Liver (tissue), 9 donors: ENCODE data around the gene FAM217A. TPM values are rescaled to one million over a fixed set of nuclear protein-coding genes. Genes with fewer than 3 reads are reported as not detected.

ENCODE experiments used
- DNase-seq: peaks from one replicate; pipeline ENCODE4 v3.0.0-alpha.2; 2017; ENCODE audit warnings: low spot score
- H3K27ac ChIP-seq, 2 donors: one replicate each; pipeline ENCODE4 v1.7.0; 2013; ENCODE audit warnings: inconsistent platforms in 2 of 2, low read length in 2 of 2, control low read depth in 1 of 2, low read depth in 1 of 2, mild to moderate bottlenecking in 1 of 2
- H3K27me3 ChIP-seq, 4 donors: one replicate each; pipeline versions ENCODE4 v1.6.1 to v1.7.0; 2013; ENCODE audit warnings: low read length in 3 of 4, inconsistent platforms in 1 of 4, mild to moderate bottlenecking in 1 of 4, moderate library complexity in 1 of 4; ENCODE audit not compliant: control insufficient read depth in 4 of 4, insufficient read depth in 4 of 4
- H3K36me3 ChIP-seq, 4 donors: one replicate each; pipeline versions ENCODE4 v1.6.1 to v1.7.0; 2013; ENCODE audit warnings: low read length in 3 of 4, mild to moderate bottlenecking in 3 of 4, low read depth in 1 of 4, moderate library complexity in 1 of 4; ENCODE audit not compliant: control insufficient read depth in 4 of 4, insufficient read depth in 3 of 4
- H3K4me1 ChIP-seq, 4 donors: one replicate each; pipeline versions ENCODE4 v1.6.1 to v1.7.0; 2013; ENCODE audit warnings: low read length in 3 of 4, mild to moderate bottlenecking in 3 of 4, moderate library complexity in 1 of 4; ENCODE audit not compliant: control insufficient read depth in 4 of 4, insufficient read depth in 4 of 4
- H3K4me3 ChIP-seq, 3 donors: one replicate each; pipeline versions ENCODE4 v1.6.1 to v1.7.0; 2013; ENCODE audit warnings: low read length in 3 of 3, control low read depth in 1 of 3, low read depth in 1 of 3, mild to moderate bottlenecking in 1 of 3
- H3K9ac ChIP-seq, 2 donors: one replicate each; pipeline ENCODE4 v1.7.0; 2013; ENCODE audit warnings: low read length in 2 of 2, mild to moderate bottlenecking in 2 of 2, moderate library complexity in 2 of 2, control low read depth in 1 of 2, low read depth in 1 of 2
- H3K9me3 ChIP-seq, 4 donors: one replicate each; pipeline versions ENCODE4 v1.6.1 to v1.7.0; 2013; ENCODE audit warnings: low read length in 3 of 4; ENCODE audit not compliant: control insufficient read depth in 4 of 4
- EGR1 ChIP-seq, 2 donors: IDR thresholded peaks; 2 replicates each; pipeline ENCODE4 v1.6.1; 2016 to 2018; ENCODE audit warnings: antibody characterized with exemption in 2 of 2, low read depth in 2 of 2
- FOXA1 ChIP-seq: IDR thresholded peaks from 2 replicates; pipeline ENCODE4 v1.6.1; 2016; ENCODE audit warnings: antibody characterized with exemption
- FOXA2 ChIP-seq: IDR thresholded peaks from 2 replicates; pipeline ENCODE4 v1.6.1; 2016; ENCODE audit warnings: antibody characterized with exemption
- GABPA ChIP-seq, 2 donors: IDR thresholded peaks in 1 of 2; conservative IDR thresholded peaks in 1 of 2; 2 replicates each; pipeline ENCODE4 v1.6.1; 2016; ENCODE audit warnings: antibody characterized with exemption in 2 of 2, mild to moderate bottlenecking in 1 of 2, moderate library complexity in 1 of 2
- HNF4G ChIP-seq: IDR thresholded peaks from 2 replicates; pipeline ENCODE4 v1.6.1; 2016; ENCODE audit warnings: antibody characterized with exemption
- JUND ChIP-seq, 2 donors: IDR thresholded peaks; 2 replicates each; pipeline ENCODE4 v1.6.1; 2016; ENCODE audit warnings: antibody characterized with exemption in 2 of 2
- NR2F2 ChIP-seq: IDR thresholded peaks from 2 replicates; pipeline ENCODE4 v1.6.1; 2016; ENCODE audit warnings: antibody characterized with exemption
- RAD21 ChIP-seq, 2 donors: IDR thresholded peaks; 2 replicates each; pipeline ENCODE4 v1.6.1; 2016; ENCODE audit warnings: antibody characterized with exemption in 2 of 2, mild to moderate bottlenecking in 2 of 2
- RXRA ChIP-seq, 2 donors: IDR thresholded peaks; 2 replicates each; pipeline ENCODE4 v1.6.1; 2017 to 2018; ENCODE audit warnings: antibody characterized with exemption in 2 of 2, mild to moderate bottlenecking in 1 of 2
- SP1 ChIP-seq: IDR thresholded peaks from 2 replicates; pipeline ENCODE4 v1.6.1; 2018; ENCODE audit warnings: antibody characterized with exemption, mild to moderate bottlenecking
- TAF1 ChIP-seq: conservative IDR thresholded peaks from 2 replicates; pipeline ENCODE4 v1.6.1; 2016; ENCODE audit warnings: antibody characterized with exemption, mild to moderate bottlenecking
- YY1 ChIP-seq: IDR thresholded peaks from 2 replicates; pipeline ENCODE4 v1.6.1; 2016; ENCODE audit warnings: antibody characterized with exemption, mild to moderate bottlenecking
- WGBS: extraction: QIAGEN DNeasy Blood & Tissue Kit; methylation state at CpG from one replicate; pipeline ENCODE4 v1.1.7; 2013; 5-methylcytosine and 5-hydroxymethylcytosine counted together
- polyA plus RNA-seq, 2 donors: library from polyadenylated mRNA; stranded (reverse) in 1 of 2; unstranded in 1 of 2; fragments of 200-250 nt in 1 of 2; fragments of >200 nt in 1 of 2; fragmentation: Nextera tagmentation in 1 of 2; extraction: Ambion mirVana in 1 of 2; gene quantifications; one replicate each; pipeline versions ENCODE4 v1.2.1 to v1.2.3, GENCODE V29; 2013 to 2015
- total RNA-seq, 2 donors: library from RNA; depleted of rRNA; stranded (reverse); fragments of >200 nt; gene quantifications; one replicate each; pipeline ENCODE4 v1.2.3, GENCODE V29; 2014
- TF ChIP-seq, protein P1 (sequence below): IDR thresholded peaks from 2 replicates; pipeline ENCODE4 v1.6.1; 2016; ENCODE audit warnings: antibody characterized with exemption
- TF ChIP-seq, protein P2 (sequence below): IDR thresholded peaks from 2 replicates; pipeline ENCODE4 v1.6.1; 2016; ENCODE audit warnings: antibody characterized with exemption
- TF ChIP-seq, protein P3 (sequence below): IDR thresholded peaks from 2 replicates; pipeline ENCODE4 v1.6.1; 2016; ENCODE audit warnings: antibody characterized with exemption
- TF ChIP-seq, protein P4 (sequence below): IDR thresholded peaks from 2 replicates; pipeline ENCODE4 v1.6.1; 2016; ENCODE audit warnings: antibody characterized with exemption, mild to moderate bottlenecking
- TF ChIP-seq, protein P5 (sequence below): fragments of 150-350 bp; IDR thresholded peaks from 2 replicates; pipeline ENCODE4 v1.5.1; 2017; ENCODE audit warnings: improper control_type of control experiment, low read depth, low read length; ENCODE audit not compliant: missing input control
- donor health status: healthy.
- donor health status: healthy.
- donor health status: healthy.
- donor health status: healthy.
- donor health status: healthy.

FAM217A gene
- total and polyA plus RNA-seq, 4 donors = not detected

DNA sequence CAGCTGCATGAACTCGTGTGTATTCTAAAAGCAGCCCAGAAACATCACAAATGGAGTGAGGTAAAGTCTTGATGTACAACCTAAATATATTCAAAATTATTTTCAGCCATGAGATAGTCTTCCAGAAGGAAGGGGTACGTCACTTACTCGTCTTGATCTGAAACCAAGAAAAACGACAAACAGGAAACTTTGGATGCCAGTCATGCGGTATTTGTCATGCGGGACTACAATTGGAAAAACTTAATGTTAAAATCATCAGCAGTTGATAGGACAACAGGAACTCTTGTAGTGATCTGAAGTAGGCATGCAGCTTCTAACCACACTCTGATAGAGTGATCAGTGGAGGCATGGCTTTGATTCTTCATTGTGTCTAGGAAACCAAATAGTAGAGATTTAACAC is 29.7 kb downstream of the FAM217A start (continued):
- TF ChIP-seq, protein P1, sequence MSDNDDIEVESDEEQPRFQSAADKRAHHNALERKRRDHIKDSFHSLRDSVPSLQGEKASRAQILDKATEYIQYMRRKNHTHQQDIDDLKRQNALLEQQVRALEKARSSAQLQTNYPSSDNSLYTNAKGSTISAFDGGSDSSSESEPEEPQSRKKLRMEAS = no peak
- TF ChIP-seq YY1 (no peak), FOXA1 (no peak), RXRA (IDR thresholded peaks at IDR 0.05) (no peak)

DNA sequence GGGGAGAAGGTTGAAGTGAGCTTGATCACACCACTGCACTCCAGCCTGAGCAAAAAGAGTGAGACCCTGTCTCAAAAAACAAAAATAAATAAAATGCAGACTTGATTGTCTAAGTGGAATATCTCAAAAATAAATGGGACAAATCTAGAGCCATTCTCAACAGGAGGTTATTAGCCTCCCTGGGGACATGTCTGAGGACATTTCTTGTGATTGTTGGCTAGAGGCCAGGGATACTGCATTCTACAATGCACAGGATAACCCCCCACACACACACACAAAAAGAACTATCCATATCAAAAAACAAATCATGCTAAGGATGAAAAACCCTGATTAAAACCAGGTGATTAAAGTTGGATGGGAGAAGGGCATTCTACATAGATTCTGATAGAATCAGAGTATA is 37.5 kb downstream of the FAM217A start:
- H3K9ac ChIP-seq = no peak overlapping the region
- H3K27ac ChIP-seq = no peak overlapping the region
- H3K4me1 ChIP-seq = no peaks in the 10 kb centered on the region
- no peaks in the 10 kb centered on the region for H3K27me3 ChIP-seq
- no peak overlapping the region for H3K4me3 ChIP-seq
- TF ChIP-seq FOXA2 (no peak), EGR1 (IDR thresholded peaks at IDR 0.05; ENCODE audit: low read depth in 2 of 2) (no peak), RAD21 (IDR thresholded peaks at IDR 0.05) (no peak), NR2F2 (no peak), HNF4G (no peak), JUND (IDR thresholded peaks at IDR 0.05) (no peak)
- TF ChIP-seq, protein P2, sequence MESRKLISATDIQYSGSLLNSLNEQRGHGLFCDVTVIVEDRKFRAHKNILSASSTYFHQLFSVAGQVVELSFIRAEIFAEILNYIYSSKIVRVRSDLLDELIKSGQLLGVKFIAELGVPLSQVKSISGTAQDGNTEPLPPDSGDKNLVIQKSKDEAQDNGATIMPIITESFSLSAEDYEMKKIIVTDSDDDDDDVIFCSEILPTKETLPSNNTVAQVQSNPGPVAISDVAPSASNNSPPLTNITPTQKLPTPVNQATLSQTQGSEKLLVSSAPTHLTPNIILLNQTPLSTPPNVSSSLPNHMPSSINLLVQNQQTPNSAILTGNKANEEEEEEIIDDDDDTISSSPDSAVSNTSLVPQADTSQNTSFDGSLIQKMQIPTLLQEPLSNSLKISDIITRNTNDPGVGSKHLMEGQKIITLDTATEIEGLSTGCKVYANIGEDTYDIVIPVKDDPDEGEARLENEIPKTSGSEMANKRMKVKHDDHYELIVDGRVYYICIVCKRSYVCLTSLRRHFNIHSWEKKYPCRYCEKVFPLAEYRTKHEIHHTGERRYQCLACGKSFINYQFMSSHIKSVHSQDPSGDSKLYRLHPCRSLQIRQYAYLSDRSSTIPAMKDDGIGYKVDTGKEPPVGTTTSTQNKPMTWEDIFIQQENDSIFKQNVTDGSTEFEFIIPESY = no peak
- TF ChIP-seq, protein P3, sequence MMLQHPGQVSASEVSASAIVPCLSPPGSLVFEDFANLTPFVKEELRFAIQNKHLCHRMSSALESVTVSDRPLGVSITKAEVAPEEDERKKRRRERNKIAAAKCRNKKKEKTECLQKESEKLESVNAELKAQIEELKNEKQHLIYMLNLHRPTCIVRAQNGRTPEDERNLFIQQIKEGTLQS = no peak
- TF ChIP-seq, protein P4, sequence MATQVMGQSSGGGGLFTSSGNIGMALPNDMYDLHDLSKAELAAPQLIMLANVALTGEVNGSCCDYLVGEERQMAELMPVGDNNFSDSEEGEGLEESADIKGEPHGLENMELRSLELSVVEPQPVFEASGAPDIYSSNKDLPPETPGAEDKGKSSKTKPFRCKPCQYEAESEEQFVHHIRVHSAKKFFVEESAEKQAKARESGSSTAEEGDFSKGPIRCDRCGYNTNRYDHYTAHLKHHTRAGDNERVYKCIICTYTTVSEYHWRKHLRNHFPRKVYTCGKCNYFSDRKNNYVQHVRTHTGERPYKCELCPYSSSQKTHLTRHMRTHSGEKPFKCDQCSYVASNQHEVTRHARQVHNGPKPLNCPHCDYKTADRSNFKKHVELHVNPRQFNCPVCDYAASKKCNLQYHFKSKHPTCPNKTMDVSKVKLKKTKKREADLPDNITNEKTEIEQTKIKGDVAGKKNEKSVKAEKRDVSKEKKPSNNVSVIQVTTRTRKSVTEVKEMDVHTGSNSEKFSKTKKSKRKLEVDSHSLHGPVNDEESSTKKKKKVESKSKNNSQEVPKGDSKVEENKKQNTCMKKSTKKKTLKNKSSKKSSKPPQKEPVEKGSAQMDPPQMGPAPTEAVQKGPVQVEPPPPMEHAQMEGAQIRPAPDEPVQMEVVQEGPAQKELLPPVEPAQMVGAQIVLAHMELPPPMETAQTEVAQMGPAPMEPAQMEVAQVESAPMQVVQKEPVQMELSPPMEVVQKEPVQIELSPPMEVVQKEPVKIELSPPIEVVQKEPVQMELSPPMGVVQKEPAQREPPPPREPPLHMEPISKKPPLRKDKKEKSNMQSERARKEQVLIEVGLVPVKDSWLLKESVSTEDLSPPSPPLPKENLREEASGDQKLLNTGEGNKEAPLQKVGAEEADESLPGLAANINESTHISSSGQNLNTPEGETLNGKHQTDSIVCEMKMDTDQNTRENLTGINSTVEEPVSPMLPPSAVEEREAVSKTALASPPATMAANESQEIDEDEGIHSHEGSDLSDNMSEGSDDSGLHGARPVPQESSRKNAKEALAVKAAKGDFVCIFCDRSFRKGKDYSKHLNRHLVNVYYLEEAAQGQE = no peak
- TF ChIP-seq, protein P5, sequence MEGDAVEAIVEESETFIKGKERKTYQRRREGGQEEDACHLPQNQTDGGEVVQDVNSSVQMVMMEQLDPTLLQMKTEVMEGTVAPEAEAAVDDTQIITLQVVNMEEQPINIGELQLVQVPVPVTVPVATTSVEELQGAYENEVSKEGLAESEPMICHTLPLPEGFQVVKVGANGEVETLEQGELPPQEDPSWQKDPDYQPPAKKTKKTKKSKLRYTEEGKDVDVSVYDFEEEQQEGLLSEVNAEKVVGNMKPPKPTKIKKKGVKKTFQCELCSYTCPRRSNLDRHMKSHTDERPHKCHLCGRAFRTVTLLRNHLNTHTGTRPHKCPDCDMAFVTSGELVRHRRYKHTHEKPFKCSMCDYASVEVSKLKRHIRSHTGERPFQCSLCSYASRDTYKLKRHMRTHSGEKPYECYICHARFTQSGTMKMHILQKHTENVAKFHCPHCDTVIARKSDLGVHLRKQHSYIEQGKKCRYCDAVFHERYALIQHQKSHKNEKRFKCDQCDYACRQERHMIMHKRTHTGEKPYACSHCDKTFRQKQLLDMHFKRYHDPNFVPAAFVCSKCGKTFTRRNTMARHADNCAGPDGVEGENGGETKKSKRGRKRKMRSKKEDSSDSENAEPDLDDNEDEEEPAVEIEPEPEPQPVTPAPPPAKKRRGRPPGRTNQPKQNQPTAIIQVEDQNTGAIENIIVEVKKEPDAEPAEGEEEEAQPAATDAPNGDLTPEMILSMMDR = no peak
- no peak for DNase-seq
- H3K36me3 ChIP-seq = peaks cover 9 to 75% (median 61%) of the 10 kb centered on the region in 4 donors
- H3K9me3 ChIP-seq = no peaks in the 10 kb centered on the region

DNA sequence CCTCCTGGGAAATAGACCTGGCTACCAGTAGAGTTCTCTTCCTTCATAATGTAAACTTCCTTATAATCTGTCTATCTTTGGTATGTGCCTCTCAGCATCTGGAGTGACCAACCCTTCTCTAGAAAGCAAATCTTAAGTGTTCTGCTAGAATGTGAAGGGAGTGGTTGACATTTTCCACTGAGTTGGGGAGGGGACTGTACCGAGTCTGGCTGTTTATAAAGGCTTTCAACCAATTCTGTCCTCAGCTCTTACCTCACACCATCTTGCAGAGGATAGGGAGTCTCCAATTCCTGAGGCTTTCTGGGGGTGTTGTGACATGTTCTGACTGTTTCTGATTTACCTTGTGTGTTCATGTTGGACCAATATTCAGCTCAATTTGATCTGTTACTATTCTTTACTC is 39.6 kb downstream of the FAM217A start:
- no peak for DNase-seq
- H3K9ac ChIP-seq = no peak overlapping the region
- H3K9me3 ChIP-seq = no peaks in the 10 kb centered on the region
- 77% methylated on average over 1 of the region's 1 CpG for WGBS
- H3K36me3 ChIP-seq = peaks cover 9 to 65% (median 54%) of the 10 kb centered on the region in 4 donors
- H3K4me1 ChIP-seq = no peaks in the 10 kb centered on the region
- no peaks in the 10 kb centered on the region for H3K27me3 ChIP-seq
- H3K4me3 ChIP-seq = no peak overlapping the region
- no peak overlapping the region for H3K27ac ChIP-seq
- TF ChIP-seq, protein P5 = no peak
- TF ChIP-seq GABPA (IDR thresholded peaks at IDR 0.05 in 1 of 2, conservative IDR thresholded peaks at IDR 0.05 in 1 of 2) (no peak), TAF1 (no peak), SP1 (no peak), YY1 (no peak), HNF4G (no peak), JUND (IDR thresholded peaks at IDR 0.05) (no peak)
- TF ChIP-seq, protein P1 = no peak
- TF ChIP-seq, protein P4 = no peak
